Stimulated activated CD4-positive, alpha-beta T cell treated with anti-CD3 and anti-CD28 coated beads, TNF-alpha, amount 100 ng/mL, for 48 hours (primary cell): ENCODE results near the gene NTN1.

Experiments
- DNase-seq, 3 donors: peaks; one replicate each; pipeline ENCODE4 v3.0.0-alpha.2; 2020; ENCODE audit warnings: low read depth in 3 of 3

The NTN1 gene

DNA sequence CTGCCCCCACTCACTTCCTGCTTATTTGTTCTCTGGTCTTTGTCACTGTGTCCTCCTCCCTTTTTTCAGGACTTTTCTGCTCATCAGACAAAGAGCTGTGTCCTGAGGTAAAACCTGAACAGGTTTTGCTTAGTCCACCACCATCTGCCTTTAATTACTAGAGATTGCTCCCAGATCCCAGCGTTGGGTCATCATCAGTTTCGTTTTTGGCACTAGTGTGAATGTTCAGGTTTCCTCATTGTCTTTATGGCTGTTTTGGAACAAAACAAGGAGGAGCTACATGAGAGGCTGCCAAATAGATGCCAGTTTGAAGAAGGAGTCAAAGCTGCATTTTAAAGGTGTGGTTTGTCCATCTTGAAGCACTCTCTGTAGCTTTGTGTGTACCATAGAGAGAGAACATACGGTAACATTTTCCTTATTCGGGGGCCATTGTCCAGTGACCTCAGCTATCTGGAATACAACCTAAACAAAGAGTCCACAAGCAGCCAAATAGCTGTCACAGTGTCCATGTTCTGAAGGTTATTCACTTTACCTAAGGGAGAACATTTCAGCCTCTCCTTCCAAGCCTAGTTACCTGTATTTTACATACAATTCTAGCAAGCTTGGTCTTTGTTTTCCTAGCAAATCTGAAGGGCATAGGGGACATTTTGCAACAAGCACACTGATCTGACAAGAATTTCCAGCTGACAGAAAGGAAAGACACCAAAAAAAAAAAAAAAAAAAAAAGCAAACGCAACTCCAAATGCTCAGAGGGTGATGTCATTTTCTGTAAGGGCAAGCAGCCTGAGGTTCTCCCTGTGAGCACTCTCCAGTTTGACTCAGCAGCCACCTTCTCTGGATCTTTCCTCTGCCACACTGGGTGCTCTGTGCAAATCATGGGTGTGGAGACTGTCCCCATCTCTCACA, 196.1 kb downstream of the NTN1 start:
- no peak for DNase-seq

DNA sequence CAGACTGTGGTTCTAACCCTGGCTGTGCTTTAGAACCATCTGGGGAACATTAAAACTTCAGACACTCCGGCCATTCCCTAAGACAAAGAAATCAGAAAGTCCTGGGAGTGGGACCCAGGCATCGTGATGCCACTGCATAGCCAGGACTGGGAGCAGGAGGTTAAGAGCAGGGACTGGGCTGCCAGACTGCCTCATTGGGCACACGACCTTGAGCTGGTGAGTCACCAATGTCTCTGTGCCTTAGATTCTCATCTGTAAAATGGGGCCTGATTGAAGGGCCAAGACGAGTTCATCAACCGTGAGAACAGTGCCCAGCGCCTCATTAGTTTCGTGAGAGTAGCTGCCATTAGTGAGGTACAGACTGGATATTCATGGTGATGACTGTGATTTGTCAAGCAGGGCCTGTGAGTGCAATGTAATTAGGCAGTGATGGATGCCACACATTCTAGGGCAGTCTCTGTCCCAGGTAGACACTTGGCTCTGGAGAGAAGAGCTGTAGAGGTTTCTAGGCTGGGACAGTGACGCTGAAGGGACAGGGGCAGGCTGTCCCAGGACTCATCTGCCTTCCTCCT, 196.8 kb downstream of the NTN1 start:
- no peak for DNase-seq

DNA sequence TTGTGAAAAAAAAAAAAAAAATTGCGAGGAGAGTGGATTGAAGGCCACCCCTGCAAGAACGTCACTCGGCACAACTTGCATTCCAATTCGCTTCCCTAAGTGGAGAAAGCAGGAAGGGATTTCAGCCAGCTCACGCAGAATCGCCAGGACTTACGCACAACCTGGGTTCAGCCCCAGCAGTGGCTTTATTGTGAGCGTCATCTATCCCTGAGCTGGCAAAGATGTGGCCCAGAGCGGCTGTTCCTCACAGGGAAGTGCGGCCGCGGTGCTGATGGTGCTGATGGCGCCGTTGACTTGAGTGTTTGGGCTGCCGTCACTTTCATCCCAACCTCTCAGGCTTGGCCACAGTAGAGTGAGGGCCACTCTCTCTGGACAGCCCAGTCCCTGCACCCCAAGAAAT, 197.6 kb downstream of the NTN1 start:
- DNase-seq: no peak

DNA sequence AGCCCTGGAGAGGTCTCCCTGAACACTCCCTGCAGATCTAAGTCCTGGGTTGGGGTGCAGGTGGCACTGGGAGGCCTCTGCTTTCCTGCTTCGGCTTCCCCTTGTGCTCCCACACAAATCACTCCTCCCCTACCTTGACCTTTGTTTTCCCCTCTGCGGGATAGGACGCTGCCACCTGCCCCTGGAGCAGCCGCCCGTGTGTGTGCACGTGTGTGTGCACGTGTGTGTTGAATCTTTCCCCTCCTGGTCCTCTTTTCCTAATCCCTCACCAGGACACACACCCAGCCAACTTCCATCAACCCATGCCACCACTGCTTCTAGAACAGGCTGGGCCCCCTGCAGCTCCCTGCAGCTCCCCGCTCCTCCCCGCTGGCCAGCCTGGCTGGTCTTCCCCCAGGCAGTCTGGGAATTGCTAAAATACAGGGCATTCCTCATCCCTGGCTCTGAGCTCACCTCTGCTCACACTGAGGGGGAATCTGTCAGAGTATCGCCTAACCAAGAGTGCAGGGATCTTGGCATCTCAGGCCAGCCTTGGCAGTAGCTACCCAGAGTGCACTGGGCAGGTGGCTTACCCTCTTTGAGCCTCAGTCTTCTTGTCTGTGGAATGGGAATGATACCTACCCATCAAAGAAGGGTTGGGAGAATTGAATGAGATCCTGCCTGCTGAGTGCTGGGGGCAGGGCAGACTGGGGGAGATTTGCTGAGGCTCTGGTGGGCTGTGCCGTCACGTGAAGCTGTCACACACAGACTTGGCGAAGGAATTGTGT, 198.5 kb downstream of the NTN1 start:
- DNase-seq: no peak

DNA sequence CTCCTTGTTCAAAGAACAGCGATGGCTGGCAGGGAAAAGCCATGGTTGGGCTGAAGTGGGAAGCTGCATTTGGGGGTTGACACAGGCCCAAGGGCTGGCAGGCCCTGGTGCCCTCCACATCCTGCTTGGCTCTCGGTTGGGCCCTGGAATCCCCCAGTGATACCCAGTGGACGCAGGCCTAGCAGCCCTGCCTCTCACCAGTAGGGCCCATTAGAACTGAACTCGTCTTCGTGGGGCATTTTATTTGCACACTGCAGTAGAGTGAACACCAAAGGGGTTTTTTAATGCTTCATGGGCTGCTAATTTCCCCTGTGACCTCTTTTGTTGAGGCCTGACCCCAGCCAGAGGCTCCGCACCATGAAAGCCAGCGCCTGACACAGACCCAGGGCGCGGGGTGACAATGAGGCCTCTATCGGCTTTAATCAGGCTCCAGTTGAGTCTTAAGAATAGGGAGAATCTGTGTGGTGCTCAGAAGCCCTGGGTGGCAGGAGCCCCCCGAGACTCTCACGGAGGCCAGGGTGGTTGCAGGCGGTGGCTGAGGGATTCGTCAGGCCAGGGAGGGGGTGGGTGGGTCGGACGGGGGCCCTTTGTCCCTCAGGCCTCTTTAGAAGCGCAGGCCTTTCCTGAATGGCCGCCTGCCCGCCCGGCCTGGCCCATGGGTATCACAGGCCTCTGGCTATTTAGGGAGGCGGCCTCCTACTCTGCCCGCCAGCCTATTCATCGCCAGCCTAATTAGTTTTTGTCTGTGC, 199.3 kb downstream of the NTN1 start:
- DNase-seq: no peak

DNA sequence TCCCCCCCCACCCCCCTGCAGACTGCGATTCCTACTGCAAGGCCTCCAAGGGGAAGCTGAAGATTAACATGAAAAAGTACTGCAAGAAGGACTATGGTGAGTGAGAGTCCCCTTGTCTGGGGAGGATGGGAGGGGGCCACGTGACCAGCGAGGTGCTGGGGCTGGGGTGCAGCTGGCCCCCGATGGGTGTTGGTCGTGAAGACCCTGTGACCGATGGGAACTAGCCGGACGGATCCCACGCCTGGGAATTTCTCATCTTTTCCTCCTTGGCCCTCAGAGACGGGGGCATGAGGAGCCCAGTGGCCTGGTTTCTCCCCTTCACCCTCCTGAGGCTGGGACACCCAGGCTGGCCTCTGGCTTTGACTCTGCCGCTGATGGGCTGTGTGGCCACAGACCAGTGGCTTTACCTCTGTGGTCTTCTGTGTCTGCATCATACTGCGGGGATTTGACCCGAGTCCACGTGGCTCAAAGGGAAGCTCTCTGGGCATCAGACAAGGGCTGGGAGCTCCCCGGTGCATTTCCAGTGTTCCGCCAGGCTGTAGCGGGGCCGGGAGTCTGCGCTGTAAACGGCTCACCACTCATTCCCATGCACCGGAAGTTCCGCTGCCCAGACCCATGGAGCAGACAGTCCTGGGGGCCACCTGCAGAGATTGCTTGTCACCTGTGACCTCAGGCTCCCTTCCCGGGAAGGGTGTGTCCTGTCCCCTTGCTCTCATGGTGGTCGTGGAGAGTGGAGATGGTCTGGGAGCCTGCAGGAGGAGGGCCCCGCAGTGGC, 200.0 kb downstream of the NTN1 start:
- no peak for DNase-seq

DNA sequence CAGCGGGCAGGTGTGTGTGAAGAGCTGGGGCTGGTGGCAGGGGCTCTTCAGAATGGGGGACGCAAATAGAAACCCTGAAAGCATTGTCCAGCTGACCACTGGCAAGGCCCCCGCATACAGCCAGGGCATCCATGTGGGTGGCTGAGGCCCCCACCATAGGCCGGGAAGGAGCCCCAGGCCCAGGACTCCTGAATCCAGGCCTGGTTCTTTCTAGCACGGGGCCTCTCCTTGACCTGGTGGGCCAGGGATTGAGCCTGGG, 200.5 kb downstream of the NTN1 start:
- DNase-seq: no peak

DNA sequence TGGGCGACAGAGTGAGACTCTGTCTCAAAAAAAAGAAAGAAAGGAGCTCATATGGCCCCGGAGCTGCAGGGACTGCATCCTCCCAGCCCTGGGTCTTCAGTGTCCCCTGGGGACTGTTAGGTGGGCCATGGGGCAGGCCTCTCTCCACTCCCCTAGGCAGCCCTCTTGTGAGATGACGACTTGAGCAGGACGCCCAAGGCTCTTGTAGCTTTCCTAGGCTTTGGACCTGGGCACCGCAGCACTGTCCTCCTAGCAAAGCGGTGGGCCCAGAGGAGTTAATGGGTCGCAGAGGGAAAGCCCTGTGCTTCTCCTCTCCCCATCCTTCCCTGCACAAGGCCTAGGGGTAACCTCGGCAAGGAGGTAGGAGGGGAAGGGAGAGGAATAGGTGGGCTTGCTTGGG, 202.2 kb downstream of the NTN1 start:
- no peak for DNase-seq

DNA sequence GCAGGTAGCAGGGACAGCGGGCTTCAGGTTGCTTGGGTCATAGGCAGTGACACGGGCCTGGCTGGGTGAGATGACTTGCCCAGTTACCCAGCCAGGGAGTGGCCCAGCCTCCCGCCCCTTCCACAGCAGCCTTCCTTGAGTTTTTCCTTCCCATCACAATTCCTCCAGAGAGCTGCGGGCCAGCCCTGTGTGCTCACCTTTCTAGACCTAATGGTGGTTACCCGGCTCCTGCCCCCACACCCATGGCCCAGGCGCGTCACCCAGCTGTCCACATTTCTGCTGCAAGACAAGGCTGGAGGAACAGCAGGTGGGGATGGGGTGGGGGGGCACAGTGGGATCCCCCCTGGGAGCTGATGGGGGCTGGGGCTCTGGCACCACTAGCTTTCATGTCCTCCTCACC, 203.2 kb downstream of the NTN1 start:
- DNase-seq: no peak

DNA sequence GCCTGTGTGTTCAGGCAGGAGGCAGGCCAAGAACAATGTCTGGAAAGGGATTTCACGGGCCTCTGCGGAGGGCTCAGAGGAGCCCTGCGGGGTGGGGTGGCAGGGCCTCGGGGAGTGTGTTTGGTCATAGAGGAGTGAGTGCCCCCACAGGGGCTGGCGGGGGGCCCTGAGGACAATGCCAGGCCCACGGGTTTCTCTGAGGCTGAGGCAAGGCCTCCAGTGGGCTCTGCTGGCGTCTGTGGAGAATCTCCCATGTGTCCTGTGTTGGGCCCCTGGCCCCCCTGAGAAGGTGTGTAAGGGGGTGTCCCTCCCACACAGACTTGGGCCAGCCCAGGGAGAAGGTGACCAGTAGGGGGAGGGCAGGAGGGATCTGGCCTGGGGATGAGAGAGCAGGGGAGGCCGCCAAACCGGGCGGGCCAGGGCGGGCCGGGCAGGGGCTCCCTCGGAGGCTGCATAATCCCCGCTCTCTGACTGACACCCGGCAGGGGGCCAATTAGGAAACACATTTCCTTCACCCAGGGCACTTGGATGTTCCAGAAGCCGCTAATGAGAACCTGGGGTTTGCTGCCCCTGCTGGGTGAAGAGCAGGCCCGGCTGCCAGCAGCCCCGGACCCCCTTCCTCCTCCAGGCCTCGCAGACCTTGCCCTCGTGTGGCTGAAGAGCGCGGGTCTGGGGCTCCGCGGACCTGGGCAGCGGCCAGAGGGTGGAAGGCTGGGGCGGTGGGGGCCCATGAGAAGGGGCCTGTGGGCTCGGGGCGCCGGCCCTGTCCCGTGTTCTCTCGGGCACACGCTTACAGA, 204.2 kb downstream of the NTN1 start:
- DNase-seq: no peak

DNA sequence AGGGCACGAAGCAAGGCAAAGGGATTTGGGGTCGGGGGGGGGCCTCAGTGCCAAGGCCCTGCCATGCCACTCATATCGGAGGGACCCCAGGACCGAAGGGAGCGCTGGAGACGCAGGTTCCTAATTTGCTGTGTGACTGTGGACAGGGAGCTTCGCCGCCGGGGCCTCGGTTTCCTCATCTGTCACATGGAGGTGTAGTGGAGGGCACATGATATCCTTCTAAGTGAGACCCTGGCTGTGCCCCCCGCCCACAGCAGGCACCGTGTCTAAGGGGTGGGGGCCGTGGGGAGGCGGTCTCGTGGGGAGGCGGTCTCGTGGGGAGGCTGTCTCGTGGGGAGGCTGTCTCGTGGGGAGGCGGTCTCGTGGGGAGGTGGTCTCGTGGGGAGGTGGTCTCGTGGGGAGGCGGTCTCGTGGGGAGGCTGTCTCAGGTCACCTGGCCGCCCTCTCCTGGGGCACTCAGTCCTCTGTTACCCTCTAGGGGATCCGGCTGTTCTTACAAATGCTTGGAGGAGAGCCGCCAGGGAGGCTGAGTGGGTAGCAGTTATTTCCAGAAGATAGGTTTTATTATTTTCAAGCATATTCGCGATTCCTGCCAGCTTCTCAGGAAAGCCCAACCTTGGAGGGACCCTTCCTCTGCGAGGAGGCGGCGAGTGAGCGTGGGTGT, 205.0 kb downstream of the NTN1 start:
- no peak for DNase-seq

DNA sequence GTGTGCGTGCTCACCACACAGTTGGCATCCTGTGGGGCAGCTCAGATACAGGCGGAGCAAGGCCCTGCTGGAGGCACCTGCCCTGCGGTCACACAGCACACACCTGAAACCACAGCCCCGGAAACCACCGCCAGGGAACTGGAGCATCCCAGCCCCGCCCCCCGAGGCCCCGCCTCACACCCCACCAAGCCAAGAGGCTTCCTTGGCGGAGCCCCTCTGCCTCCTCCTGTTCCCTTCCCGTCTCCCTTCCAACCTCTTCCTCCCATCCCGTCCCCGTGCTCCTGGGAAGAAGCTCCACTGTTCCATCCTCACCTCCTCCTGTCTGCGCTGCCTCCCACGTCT, 205.5 kb downstream of the NTN1 start:
- no peak for DNase-seq

DNA sequence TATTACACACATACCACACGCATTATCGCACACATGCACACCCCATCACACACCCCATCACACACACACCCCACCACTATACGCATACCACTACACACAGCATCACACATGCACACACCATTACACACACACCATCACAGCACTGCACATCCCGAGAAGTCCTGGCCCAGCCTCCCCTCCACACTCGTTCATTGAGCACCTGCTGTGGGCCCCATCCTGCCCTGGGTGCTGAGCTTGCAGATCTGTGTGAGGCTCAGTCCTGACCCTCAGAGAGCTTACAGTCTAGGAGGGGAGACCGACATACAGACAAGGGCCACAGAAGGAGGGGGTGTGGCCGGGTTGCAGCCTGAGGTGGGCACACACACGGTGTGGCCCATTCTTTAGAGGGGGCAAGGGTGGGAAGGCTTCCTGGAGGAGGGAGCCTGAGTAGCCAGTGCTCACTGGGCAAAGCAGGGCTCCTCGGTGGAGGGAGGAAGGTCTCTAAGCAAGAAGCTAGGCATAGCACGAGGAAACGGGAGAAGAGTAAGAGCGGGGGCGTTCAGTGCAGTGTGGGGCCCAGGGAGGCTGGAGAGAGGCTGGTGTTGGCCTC, 206.6 kb downstream of the NTN1 start:
- no peak for DNase-seq

DNA sequence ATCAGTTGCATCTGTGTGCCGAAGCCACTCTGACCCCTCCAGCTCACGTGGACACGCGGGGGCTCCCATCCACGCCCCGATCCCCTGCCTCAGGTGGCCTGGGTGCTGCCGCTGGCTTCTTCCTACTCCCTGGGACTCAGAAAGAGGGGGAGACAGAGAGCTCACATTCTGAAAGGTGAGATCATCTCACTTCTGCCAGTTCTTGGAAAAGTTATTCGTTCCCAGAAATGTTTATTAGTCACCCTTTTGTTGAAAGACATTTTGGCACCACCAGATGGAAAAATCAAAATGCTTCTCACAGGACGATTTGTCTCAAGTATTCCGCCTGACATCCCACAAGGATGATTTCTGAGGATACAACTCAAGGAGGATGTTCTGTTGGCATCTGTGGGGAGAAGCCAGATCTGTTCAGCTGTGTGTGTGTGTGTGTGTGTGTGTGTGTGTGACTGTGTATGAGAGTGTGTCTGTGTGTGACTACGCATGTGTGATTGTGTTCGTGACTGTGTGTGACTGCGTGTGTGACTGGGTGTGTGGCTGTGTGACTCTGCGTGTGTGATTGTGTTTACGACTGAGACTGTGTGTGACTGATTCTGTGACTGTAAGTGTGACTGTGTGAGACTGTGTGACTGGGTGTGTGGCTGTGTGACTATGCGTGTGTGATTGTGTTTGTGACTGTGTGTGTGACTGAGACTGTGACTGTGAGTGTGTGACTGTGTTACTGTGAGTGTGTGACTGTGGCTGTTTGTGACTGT, 207.3 kb downstream of the NTN1 start:
- no peak for DNase-seq

DNA sequence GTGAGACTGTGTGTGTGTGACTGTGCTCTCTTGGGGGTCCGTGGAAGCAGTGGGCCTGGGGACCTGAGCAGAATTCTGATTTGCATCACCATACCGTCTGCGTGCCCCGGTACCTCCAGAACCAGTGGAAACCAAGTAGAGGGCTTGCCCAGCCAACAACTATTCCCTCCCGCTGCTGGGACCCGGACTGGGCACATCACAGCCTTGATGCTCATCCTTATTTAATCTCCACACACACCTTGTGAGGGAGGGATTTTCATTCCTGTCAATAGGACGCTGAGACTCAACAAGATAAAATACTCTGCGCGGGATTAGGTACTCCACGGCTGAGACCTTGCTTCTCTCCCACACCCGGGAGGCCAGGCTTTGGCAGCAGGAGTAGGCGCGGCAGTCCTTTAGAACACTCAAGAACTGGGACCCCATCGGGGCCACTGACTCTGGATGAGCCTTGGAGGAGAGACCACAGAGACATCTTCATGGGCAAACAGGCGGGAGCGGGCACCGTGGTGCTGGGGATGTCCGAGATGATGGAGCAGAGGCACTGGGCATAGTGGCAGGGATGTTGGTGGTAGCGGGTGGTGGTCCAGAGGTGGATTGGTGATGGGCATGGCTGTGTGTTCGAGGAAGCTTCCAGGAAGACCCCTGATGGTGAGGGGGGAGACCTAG, 208.0 kb downstream of the NTN1 start:
- DNase-seq: no peak

DNA sequence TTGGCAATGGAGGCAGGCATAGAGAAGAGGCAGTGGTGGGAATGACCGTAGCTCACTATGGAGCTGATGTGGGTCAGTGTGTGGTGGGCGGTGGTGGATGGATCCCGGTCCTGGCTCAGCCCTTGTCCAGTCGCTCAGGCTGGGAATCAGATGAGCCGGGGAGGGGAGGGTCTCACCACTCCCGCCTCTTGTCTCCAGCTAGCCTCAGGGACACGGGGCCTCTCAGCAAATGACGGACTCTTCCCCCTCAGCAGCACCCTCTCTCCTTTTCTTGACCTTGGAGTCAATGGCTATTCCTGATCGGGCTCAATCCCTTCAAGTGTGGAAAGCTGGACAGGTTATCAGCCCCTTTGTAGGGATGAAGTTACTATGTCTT, 208.5 kb downstream of the NTN1 start:
- no peak for DNase-seq

DNA sequence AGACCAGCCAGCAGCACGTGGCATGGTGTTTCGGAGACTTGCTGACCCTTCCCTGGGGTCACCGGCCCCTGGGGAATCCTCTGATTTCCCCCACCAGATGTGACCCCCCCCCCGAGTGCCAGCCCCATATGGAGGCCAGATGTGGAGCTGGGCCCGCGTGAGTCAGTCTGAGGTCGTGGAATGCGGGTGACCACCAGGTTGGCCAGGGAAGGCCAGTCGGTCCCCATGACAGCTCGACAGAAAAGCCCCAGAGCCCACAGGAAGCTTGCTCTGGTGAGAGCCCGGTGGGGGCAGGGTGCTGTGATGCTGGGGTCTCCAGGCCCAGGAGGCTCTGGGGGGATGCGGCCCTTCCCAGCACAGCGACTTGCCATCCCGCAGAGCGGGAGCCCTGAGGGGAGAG, 209.0 kb downstream of the NTN1 start:
- DNase-seq: no peak

DNA sequence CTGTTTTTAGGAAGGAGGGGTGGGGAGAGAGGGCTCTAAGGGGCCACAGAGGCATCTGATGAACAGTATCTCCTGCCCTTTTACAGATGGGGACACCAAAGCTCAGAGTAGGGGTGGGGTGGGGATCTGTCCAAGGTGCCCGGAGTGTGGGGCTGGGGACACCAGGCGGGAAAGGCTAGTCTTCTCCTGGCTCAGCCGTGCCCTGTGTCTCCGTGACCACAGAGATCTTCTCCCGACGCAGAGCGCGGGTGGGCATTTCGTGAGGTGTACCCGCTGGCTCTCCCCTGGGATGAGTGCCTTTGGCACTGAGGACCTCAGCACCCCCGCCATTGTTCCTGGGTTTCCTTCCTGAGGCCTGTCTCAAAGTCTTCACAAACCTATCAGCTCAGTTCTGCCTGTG, 209.6 kb downstream of the NTN1 start:
- DNase-seq: no peak
